WERI-Rb-1 (cell line): ENCODE data around the gene AMOT.

ENCODE experiments used
- DNase-seq: peaks from one replicate; pipeline ENCODE4 v3.0.0-alpha.2; 2020
- H3K27ac ChIP-seq: fragments of 250-450 bp; sonication (Bioruptor Pico); 2 replicates; pipeline ENCODE4 v1.5.1; 2020; ENCODE audit warnings: mild to moderate bottlenecking, moderate library complexity
- H3K27me3 ChIP-seq: fragments of 250-450 bp; sonication (Bioruptor Pico); 2 replicates; pipeline ENCODE4 v1.5.1; 2021; ENCODE audit warnings: mild to moderate bottlenecking, low read depth, moderate library complexity; ENCODE audit not compliant: insufficient read depth, severe bottlenecking
- H3K36me3 ChIP-seq: fragments of 250-450 bp; sonication (Bioruptor Pico); 2 replicates; pipeline ENCODE4 v1.5.1; 2020; ENCODE audit warnings: mild to moderate bottlenecking, moderate library complexity
- H3K4me3 ChIP-seq: 2 replicates; pipeline ENCODE4 v1.5.1; 2011; ENCODE audit warnings: low read depth, mild to moderate bottlenecking, control low read depth, low read length
- H3K9me3 ChIP-seq: fragments of 250-450 bp; sonication (Bioruptor Pico); 2 replicates; pipeline ENCODE4 v1.5.1; 2021; ENCODE audit warnings: mild to moderate bottlenecking, moderate library complexity; ENCODE audit not compliant: severe bottlenecking
- TF ChIP-seq, protein P1 (sequence below): IDR thresholded peaks from 2 replicates; pipeline ENCODE4 v1.5.1; 2011; ENCODE audit warnings: low read depth, mild to moderate bottlenecking, control low read depth, inconsistent platforms, low read length

AMOT gene

GRCh38 chrX:112816908-112817307, 23.7 kb downstream of the AMOT start:
- peaks cover 7% of the 10 kb centered on the region for H3K27me3 ChIP-seq
- DNase-seq = no peak
- H3K9me3 ChIP-seq = no peaks in the 10 kb centered on the region

GRCh38 chrX:112814496-112814895, 26.1 kb downstream of the AMOT start:
- TF ChIP-seq, protein P1, sequence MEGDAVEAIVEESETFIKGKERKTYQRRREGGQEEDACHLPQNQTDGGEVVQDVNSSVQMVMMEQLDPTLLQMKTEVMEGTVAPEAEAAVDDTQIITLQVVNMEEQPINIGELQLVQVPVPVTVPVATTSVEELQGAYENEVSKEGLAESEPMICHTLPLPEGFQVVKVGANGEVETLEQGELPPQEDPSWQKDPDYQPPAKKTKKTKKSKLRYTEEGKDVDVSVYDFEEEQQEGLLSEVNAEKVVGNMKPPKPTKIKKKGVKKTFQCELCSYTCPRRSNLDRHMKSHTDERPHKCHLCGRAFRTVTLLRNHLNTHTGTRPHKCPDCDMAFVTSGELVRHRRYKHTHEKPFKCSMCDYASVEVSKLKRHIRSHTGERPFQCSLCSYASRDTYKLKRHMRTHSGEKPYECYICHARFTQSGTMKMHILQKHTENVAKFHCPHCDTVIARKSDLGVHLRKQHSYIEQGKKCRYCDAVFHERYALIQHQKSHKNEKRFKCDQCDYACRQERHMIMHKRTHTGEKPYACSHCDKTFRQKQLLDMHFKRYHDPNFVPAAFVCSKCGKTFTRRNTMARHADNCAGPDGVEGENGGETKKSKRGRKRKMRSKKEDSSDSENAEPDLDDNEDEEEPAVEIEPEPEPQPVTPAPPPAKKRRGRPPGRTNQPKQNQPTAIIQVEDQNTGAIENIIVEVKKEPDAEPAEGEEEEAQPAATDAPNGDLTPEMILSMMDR = no peak
- H3K36me3 ChIP-seq = no peaks in the 10 kb centered on the region
- H3K9me3 ChIP-seq = no peaks in the 10 kb centered on the region
- H3K4me3 ChIP-seq = no peak overlapping the region
- DNase-seq = no peak
- H3K27ac ChIP-seq = no peak overlapping the region
- peaks cover 4% of the 10 kb centered on the region for H3K27me3 ChIP-seq

More at GRCh38 chrX:112816908-112817307, 23.7 kb downstream of the AMOT start:
- TF ChIP-seq, protein P1 = no peak
- no peaks in the 10 kb centered on the region for H3K36me3 ChIP-seq
- H3K27ac ChIP-seq = no peak overlapping the region
- H3K4me3 ChIP-seq = no peak overlapping the region

- no peak for DNase-seq
- TF ChIP-seq, protein P1 = no peak
- Histone ChIP-seq H3K9me3 (no peaks in the 10 kb centered on the region), H3K27ac (no peak overlapping the region), H3K36me3 (no peaks in the 10 kb centered on the region), H3K4me3 (no peak overlapping the region), H3K27me3 (peaks cover 9% of the 10 kb centered on the region)
Observed at GRCh38 chrX:112812741-112813140, 27.9 kb downstream of the AMOT start.

DNA sequence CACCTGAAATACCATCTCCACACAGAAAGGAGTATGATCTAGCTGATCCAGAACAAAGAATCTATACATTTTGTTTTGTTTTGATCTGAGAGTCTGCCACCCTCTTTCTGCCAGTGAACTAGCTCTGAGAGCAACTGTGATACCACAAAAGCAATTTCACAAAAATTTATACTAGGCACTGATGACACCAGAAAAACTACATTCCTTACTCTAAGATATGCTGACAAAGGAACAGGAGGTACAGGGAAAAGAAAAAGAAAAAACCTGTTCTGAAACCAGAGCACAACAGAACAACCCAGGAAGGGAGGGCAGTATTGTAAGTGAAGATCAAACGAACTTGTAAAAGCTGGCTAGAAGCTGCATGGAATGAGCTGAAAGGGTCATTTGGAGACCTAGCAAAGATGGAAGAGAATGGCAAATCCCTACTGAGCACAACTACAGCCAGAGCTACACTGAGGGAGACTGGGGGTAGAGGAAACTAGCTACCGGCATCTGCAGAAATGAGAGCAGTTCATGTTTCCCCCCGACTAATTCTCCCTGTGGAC, 31.9 kb downstream of the AMOT start:
- H3K36me3 ChIP-seq = no peaks in the 10 kb centered on the region
- H3K27ac ChIP-seq = peak overlapping the region; percentile 38
- H3K4me3 ChIP-seq = no peak overlapping the region
- no peak for DNase-seq
- H3K27me3 ChIP-seq = peaks cover 5% of the 10 kb centered on the region
- no peaks in the 10 kb centered on the region for H3K9me3 ChIP-seq
- TF ChIP-seq, protein P1 = no peak

GRCh38 chrX:112808007-112808406, 32.6 kb downstream of the AMOT start:
- Histone ChIP-seq H3K4me3 (no peak overlapping the region), H3K9me3 (no peaks in the 10 kb centered on the region), H3K27ac (no peak overlapping the region), H3K27me3 (peaks cover 5% of the 10 kb centered on the region), H3K36me3 (no peaks in the 10 kb centered on the region)
- DNase-seq = no peak
- TF ChIP-seq, protein P1 = no peak

GRCh38 chrX:112803060-112803459, 37.6 kb downstream of the AMOT start:
- TF ChIP-seq, protein P1 = no peak
- DNase-seq = no peak
- Histone ChIP-seq H3K36me3 (no peaks in the 10 kb centered on the region), H3K4me3 (no peak overlapping the region), H3K27ac (no peak overlapping the region), H3K27me3 (peaks cover 19% of the 10 kb centered on the region), H3K9me3 (no peaks in the 10 kb centered on the region)
